Neural cell (in vitro differentiated cells): ENCODE data around the gene GNAI1. TPM values are rescaled to one million over a fixed set of nuclear protein-coding genes. Genes with fewer than 3 reads are reported as not detected.

Experiments
- H2AFZ ChIP-seq: fragments of 200-600, 300-800 bp; sonication (generic), shearing (Covaris generic); 2 replicates; pipeline ENCODE4 v1.6.0; 2014; ENCODE audit warnings: low read depth, mild to moderate bottlenecking, antibody characterized with exemption, low read length, moderate library complexity
- H3F3A ChIP-seq: fragments of 200-600 bp; shearing (Covaris generic); 2 replicates; pipeline ENCODE4 v1.6.1; 2016; ENCODE audit warnings: mild to moderate bottlenecking, moderate library complexity, mixed read lengths, antibody characterized with exemption, low read length; ENCODE audit not compliant: insufficient read depth, poor library complexity, severe bottlenecking
- H3K27ac ChIP-seq: fragments of 200-600, 300-800 bp; sonication (generic), shearing (Covaris generic); 2 replicates; pipeline ENCODE4 v1.5.1; 2014; ENCODE audit warnings: mild to moderate bottlenecking, low read length, moderate library complexity
- H3K27me3 ChIP-seq: fragments of 300-800, 200-600 bp; sonication (generic), shearing (Covaris generic); 2 replicates; pipeline ENCODE4 v1.6.0; 2014; ENCODE audit warnings: mild to moderate bottlenecking, low read depth, low read length, moderate library complexity; ENCODE audit not compliant: insufficient read depth
- H3K36me3 ChIP-seq: fragments of 300-800, 200-600 bp; sonication (generic), shearing (Covaris generic); 2 replicates; pipeline ENCODE4 v1.5.1; 2014; ENCODE audit warnings: mild to moderate bottlenecking, antibody characterized with exemption, low read length, moderate library complexity; ENCODE audit not compliant: insufficient read depth
- H3K4me2 ChIP-seq: fragments of 300-800, 200-600 bp; sonication (generic), shearing (Covaris generic); 2 replicates; pipeline ENCODE4 v1.6.0; 2014; ENCODE audit warnings: mild to moderate bottlenecking, low read length
- H3K4me3 ChIP-seq: fragments of 300-800, 200-600 bp; sonication (generic), shearing (Covaris generic); 2 replicates; pipeline ENCODE4 v1.5.1; 2014; ENCODE audit warnings: mild to moderate bottlenecking, low read length, moderate library complexity
- H3K79me2 ChIP-seq: fragments of 200-600 bp; shearing (Covaris generic); replicated peaks from 2 replicates; pipeline ENCODE4 v1.6.0; 2014; ENCODE audit warnings: mild to moderate bottlenecking, low read length, moderate library complexity; ENCODE audit not compliant: insufficient read depth
- H3K9ac ChIP-seq: fragments of 300-800, 200-600 bp; sonication (generic), shearing (Covaris generic); 2 replicates; pipeline ENCODE4 v1.6.1; 2016; ENCODE audit warnings: mild to moderate bottlenecking, low read length, mixed read lengths
- H3K9me2 ChIP-seq: fragments of 200-600 bp; shearing (Covaris generic); 2 replicates; pipeline ENCODE4 v1.6.1; 2016; ENCODE audit warnings: mild to moderate bottlenecking, low read length, mixed read lengths; ENCODE audit not compliant: insufficient read depth
- H3K9me3 ChIP-seq: fragments of 200-600, 300-800 bp; sonication (generic), shearing (Covaris generic); 2 replicates; pipeline ENCODE4 v1.6.1; 2016; ENCODE audit warnings: mild to moderate bottlenecking, mixed run types, low read length, moderate library complexity, mixed read lengths
- H4K20me1 ChIP-seq: fragments of 200-600 bp; shearing (Covaris generic); 2 replicates; pipeline ENCODE4 v1.6.1; 2016; ENCODE audit warnings: mild to moderate bottlenecking, mixed run types; ENCODE audit not compliant: insufficient read depth
- EP300 ChIP-seq: fragments of 450-650 bp; conservative IDR thresholded peaks from 2 replicates; pipeline ENCODE4 v1.6.1; 2014; ENCODE audit warnings: antibody characterized with exemption, mild to moderate bottlenecking, moderate library complexity; ENCODE audit not compliant: poor library complexity, severe bottlenecking
- EZH2 ChIP-seq: fragments of 200-600, 300-800 bp; shearing (Covaris generic), sonication (generic); IDR thresholded peaks from 2 replicates; pipeline ENCODE4 v1.6.1; 2014; ENCODE audit warnings: antibody characterized with exemption, low read length, borderline replicate concordance, mild to moderate bottlenecking; ENCODE audit not compliant: insufficient read depth, poor library complexity, severe bottlenecking
- MXI1 ChIP-seq: fragments of 450-650 bp; conservative IDR thresholded peaks from 2 replicates; pipeline ENCODE4 v1.6.1; 2014; ENCODE audit warnings: antibody characterized with exemption, mild to moderate bottlenecking; ENCODE audit not compliant: poor library complexity, severe bottlenecking
- POLR2AphosphoS5 ChIP-seq: IDR thresholded peaks from 2 replicates; pipeline ENCODE4 v1.6.1; 2012
- RAD21 ChIP-seq: fragments of 450-650 bp; conservative IDR thresholded peaks from 2 replicates; pipeline ENCODE4 v1.6.1; 2014; ENCODE audit warnings: antibody characterized with exemption, mild to moderate bottlenecking, moderate library complexity
- SMC3 ChIP-seq: fragments of 450-650 bp; conservative IDR thresholded peaks from 2 replicates; pipeline ENCODE4 v1.6.1; 2014; ENCODE audit warnings: antibody characterized with exemption, mild to moderate bottlenecking, moderate library complexity; ENCODE audit not compliant: poor library complexity
- TAF1 ChIP-seq: IDR thresholded peaks from 2 replicates; pipeline ENCODE4 v1.6.1; 2012; ENCODE audit warnings: low read depth
- polyA plus RNA-seq: library from polyadenylated mRNA; depleted of rRNA; stranded (reverse); fragments of >200 nt; gene quantifications from 2 replicates; pipeline ENCODE4 v1.2.3, GENCODE V29; 2014
- TF ChIP-seq, protein P1 (sequence below): fragments of 450-650 bp; IDR thresholded peaks from 2 replicates; pipeline ENCODE4 v1.5.1; 2014; ENCODE audit warnings: antibody characterized with exemption, mild to moderate bottlenecking, moderate library complexity; ENCODE audit not compliant: poor library complexity, severe bottlenecking
- TF ChIP-seq, protein P2 (sequence below): IDR thresholded peaks from 2 replicates; pipeline ENCODE4 v1.6.1; 2012; ENCODE audit warnings: borderline replicate concordance

The GNAI1 gene
- polyA plus RNA-seq, 1 donor from 2014 or later: 69.3 TPM

DNA sequence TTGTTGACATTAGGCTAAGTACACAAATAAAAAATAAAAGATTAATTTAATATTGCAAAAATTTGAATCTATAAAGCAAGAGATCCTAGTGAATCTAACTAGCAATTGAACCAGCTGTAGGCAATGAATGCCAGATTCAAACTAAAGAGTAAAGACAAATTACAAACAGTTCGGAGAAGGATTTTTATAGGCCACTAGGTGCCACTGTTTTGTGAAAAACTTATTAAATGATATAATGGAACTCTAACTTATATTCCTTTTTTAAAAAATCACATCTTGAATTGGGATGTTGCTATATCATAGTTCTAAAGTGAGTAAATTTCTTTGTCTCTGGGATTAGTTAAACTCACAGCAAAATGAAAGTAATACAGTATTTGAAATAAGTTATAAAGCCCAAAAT, 39.1 kb upstream of the GNAI1 start:
- TF ChIP-seq RAD21 (peak; percentile 56), POLR2AphosphoS5 (no peak), SMC3 (peak; percentile 57)
- TF ChIP-seq, protein P1, sequence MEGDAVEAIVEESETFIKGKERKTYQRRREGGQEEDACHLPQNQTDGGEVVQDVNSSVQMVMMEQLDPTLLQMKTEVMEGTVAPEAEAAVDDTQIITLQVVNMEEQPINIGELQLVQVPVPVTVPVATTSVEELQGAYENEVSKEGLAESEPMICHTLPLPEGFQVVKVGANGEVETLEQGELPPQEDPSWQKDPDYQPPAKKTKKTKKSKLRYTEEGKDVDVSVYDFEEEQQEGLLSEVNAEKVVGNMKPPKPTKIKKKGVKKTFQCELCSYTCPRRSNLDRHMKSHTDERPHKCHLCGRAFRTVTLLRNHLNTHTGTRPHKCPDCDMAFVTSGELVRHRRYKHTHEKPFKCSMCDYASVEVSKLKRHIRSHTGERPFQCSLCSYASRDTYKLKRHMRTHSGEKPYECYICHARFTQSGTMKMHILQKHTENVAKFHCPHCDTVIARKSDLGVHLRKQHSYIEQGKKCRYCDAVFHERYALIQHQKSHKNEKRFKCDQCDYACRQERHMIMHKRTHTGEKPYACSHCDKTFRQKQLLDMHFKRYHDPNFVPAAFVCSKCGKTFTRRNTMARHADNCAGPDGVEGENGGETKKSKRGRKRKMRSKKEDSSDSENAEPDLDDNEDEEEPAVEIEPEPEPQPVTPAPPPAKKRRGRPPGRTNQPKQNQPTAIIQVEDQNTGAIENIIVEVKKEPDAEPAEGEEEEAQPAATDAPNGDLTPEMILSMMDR: peak; percentile 57
- H3K4me2 ChIP-seq: no peak overlapping the region
- H3K4me3 ChIP-seq: no peak overlapping the region
- H3K79me2 ChIP-seq: no peaks in the 10 kb centered on the region
- no peak overlapping the region for H3K27ac ChIP-seq
- no peak overlapping the region for H2AFZ ChIP-seq
- no peak overlapping the region for H3K9ac ChIP-seq
- no peaks in the 10 kb centered on the region for H3K9me2 ChIP-seq
- H4K20me1 ChIP-seq: no peaks in the 10 kb centered on the region
- no peaks in the 10 kb centered on the region for H3K27me3 ChIP-seq
- H3F3A ChIP-seq: no peaks in the 10 kb centered on the region
- H3K9me3 ChIP-seq: no peaks in the 10 kb centered on the region
- H3K36me3 ChIP-seq: no peaks in the 10 kb centered on the region

GRCh38 chr7:80097756-80098155, 36.9 kb upstream of the GNAI1 start:
- Histone ChIP-seq H3K27me3 (no peaks in the 10 kb centered on the region), H3F3A (no peaks in the 10 kb centered on the region), H3K79me2 (no peaks in the 10 kb centered on the region), H4K20me1 (no peaks in the 10 kb centered on the region), H3K9me3 (no peaks in the 10 kb centered on the region), H3K9me2 (no peaks in the 10 kb centered on the region), H3K36me3 (no peaks in the 10 kb centered on the region), H3K27ac (no peak overlapping the region), H3K4me2 (no peak overlapping the region), H3K9ac (no peak overlapping the region), H3K4me3 (no peak overlapping the region), H2AFZ (no peak overlapping the region)
- no peak for TF ChIP-seq RAD21
- no peak for TF ChIP-seq EZH2
- no peak for TF ChIP-seq TAF1
- TF ChIP-seq EP300: no peak
- no peak for TF ChIP-seq POLR2AphosphoS5
- TF ChIP-seq, protein P2, sequence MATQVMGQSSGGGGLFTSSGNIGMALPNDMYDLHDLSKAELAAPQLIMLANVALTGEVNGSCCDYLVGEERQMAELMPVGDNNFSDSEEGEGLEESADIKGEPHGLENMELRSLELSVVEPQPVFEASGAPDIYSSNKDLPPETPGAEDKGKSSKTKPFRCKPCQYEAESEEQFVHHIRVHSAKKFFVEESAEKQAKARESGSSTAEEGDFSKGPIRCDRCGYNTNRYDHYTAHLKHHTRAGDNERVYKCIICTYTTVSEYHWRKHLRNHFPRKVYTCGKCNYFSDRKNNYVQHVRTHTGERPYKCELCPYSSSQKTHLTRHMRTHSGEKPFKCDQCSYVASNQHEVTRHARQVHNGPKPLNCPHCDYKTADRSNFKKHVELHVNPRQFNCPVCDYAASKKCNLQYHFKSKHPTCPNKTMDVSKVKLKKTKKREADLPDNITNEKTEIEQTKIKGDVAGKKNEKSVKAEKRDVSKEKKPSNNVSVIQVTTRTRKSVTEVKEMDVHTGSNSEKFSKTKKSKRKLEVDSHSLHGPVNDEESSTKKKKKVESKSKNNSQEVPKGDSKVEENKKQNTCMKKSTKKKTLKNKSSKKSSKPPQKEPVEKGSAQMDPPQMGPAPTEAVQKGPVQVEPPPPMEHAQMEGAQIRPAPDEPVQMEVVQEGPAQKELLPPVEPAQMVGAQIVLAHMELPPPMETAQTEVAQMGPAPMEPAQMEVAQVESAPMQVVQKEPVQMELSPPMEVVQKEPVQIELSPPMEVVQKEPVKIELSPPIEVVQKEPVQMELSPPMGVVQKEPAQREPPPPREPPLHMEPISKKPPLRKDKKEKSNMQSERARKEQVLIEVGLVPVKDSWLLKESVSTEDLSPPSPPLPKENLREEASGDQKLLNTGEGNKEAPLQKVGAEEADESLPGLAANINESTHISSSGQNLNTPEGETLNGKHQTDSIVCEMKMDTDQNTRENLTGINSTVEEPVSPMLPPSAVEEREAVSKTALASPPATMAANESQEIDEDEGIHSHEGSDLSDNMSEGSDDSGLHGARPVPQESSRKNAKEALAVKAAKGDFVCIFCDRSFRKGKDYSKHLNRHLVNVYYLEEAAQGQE: no peak
- TF ChIP-seq, protein P1: no peak
- TF ChIP-seq MXI1: no peak
- TF ChIP-seq SMC3: no peak
